Measurements from ENCODE around the gene FKBP2.

GRCh38 chr11:64268893-64269539 lies 28.1 kb downstream of the FKBP2 start:
- TF ChIP-seq POLR2AphosphoS5 (IDR thresholded peaks at IDR 0.05; ENCODE audit: borderline replicate concordance, low read depth, low read length) = no peak
- TF ChIP-seq FOXP2 (optimal IDR thresholded peaks at IDR 0.05; ENCODE audit: control extremely low read depth, extremely low read length, insufficient read depth) = no peak
- TF ChIP-seq EZH2 (IDR thresholded peaks at IDR 0.05) = no peak

Data from SK-N-MC (cell line).